ENCODE measurements around the gene PGAM5. TPM values are rescaled to one million over a fixed set of nuclear protein-coding genes. Genes with fewer than 3 reads are reported as not detected.
"Not testable (repeated sequence)": the region's sequence is repeated elsewhere in the genome, so short reads cannot be mapped to it uniquely, and the experiment has no call there.

The PGAM5 gene
- total RNA-seq, 1 donor from 2014 or later, result 25.2 TPM

GRCh38 chr12:132741620-132742019 lies 31.0 kb downstream of the PGAM5 start:
- no peak for DNase-seq (ENCODE audit: low spot score)
- no peak for ATAC-seq

GRCh38 chr12:132743831-132744230 lies 33.2 kb downstream of the PGAM5 start:
- no peak for DNase-seq (ENCODE audit: low spot score)
- ATAC-seq, result no peak

- DNase-seq (ENCODE audit: low spot score) (no peak), ATAC-seq (no peak)
Measured at GRCh38 chr12:132746613-132747012, 36.0 kb downstream of the PGAM5 start.

GRCh38 chr12:132747395-132747794 lies 36.8 kb downstream of the PGAM5 start:
- ATAC-seq, result peak; percentile 12
- DNase-seq (ENCODE audit: low spot score), result no peak

GRCh38 chr12:132747896-132748295 lies 37.3 kb downstream of the PGAM5 start:
- ATAC-seq (no peak), DNase-seq (ENCODE audit: low spot score) (no peak)

- ATAC-seq, result no peak
- DNase-seq (ENCODE audit: low spot score), result no peak
Measured at GRCh38 chr12:132748319-132748718, 37.7 kb downstream of the PGAM5 start.

- ATAC-seq; DNase-seq (ENCODE audit: low spot score): not testable (repeated sequence)
Measured at GRCh38 chr12:132753670-132754069, 43.0 kb downstream of the PGAM5 start.

- no peak for ATAC-seq
- no peak for DNase-seq (ENCODE audit: low spot score)
Measured at GRCh38 chr12:132754160-132754932, 43.7 kb downstream of the PGAM5 start.

- ATAC-seq; DNase-seq (ENCODE audit: low spot score): not testable (repeated sequence)
Measured at GRCh38 chr12:132758825-132759224, 48.2 kb downstream of the PGAM5 start.

- no peak for ATAC-seq
- DNase-seq (ENCODE audit: low spot score), result no peak
Measured at GRCh38 chr12:132759359-132759758, 48.7 kb downstream of the PGAM5 start.

GRCh38 chr12:132761032-132761920 lies 50.6 kb downstream of the PGAM5 start, which contains the start of gene ANKLE2:
Gene ANKLE2 (minus strand): TSS chr12:132761832. CDS start chr12:132761798, 34 bp downstream.
- peak; percentile 54 for ATAC-seq
- DNase-seq (ENCODE audit: low spot score), result peak; percentile 60

- peak; percentile 87 for DNase-seq (ENCODE audit: low spot score)
- ATAC-seq, result peak; percentile 93
Measured at GRCh38 chr12:132761921-132762583, 51.4 kb downstream of the PGAM5 start.

- ATAC-seq (no peak), DNase-seq (ENCODE audit: low spot score) (no peak)
Measured at GRCh38 chr12:132764231-132764630, 53.6 kb downstream of the PGAM5 start.

- DNase-seq (ENCODE audit: low spot score) (no peak), ATAC-seq (no peak)
Measured at GRCh38 chr12:132765361-132765760, 54.7 kb downstream of the PGAM5 start.

- DNase-seq (ENCODE audit: low spot score) (peak; percentile 70), ATAC-seq (peak; percentile 20)
Measured at GRCh38 chr12:132766380-132767085, 55.9 kb downstream of the PGAM5 start.

- no peak for DNase-seq (ENCODE audit: low spot score)
- no peak for ATAC-seq
Measured at GRCh38 chr12:132771126-132771838, 60.6 kb downstream of the PGAM5 start.

All from left lobe of liver (tissue), 2 donors.